MCF 10A (cell line): ENCODE measurements around the gene B4GALNT3. TPM values are rescaled to one million over a fixed set of nuclear protein-coding genes. Genes with fewer than 3 reads are reported as not detected.

Experiments
- BruUV-seq: library from RNA; stranded (reverse); fragments of 400-500 nt; replicated peaks from 2 replicates; lab custom pipeline; 2021; lab: Mats Ljungman, UMichigan
- CTCF ChIA-PET: fragments of 300-600 bp; sonication (Branson Sonifier 250); formaldehyde crosslinking; extraction: SDS; loops from one replicate; lab custom pipeline; 2021; ENCODE audit warnings: antibody characterized with exemption, inconsistent platforms; lab: Yijun Ruan, JAX
- POLR2A ChIA-PET: fragments of 300-600, 350-650 bp; sonication (Branson Sonifier 250); formaldehyde crosslinking; extraction: SDS; loops from one replicate; lab custom pipeline; 2020; ENCODE audit warnings: antibody characterized with exemption, inconsistent platforms; lab: Yijun Ruan, JAX
- DNase-seq: peaks from one replicate; pipeline ENCODE4 v3.0.0-alpha.2; 2018; ENCODE audit not compliant: unreplicated experiment
- H3K27ac Mint-ChIP-seq: one replicate; pipeline ENCODE4 v1.8.0; 2022; ENCODE audit warnings: mild to moderate bottlenecking, low read depth, mixed read lengths; ENCODE audit not compliant: unreplicated experiment
- H3K27me3 Mint-ChIP-seq: one replicate; pipeline ENCODE4 v1.8.0; 2022; ENCODE audit warnings: mixed read lengths; ENCODE audit not compliant: insufficient read depth, unreplicated experiment
- H3K36me3 Mint-ChIP-seq: one replicate; pipeline ENCODE4 v1.8.0; 2022; ENCODE audit warnings: mild to moderate bottlenecking, moderate library complexity, mixed read lengths; ENCODE audit not compliant: insufficient read depth, unreplicated experiment
- H3K4me1 Mint-ChIP-seq: one replicate; pipeline ENCODE4 v1.8.0; 2022; ENCODE audit warnings: mixed read lengths; ENCODE audit not compliant: insufficient read depth, unreplicated experiment
- H3K4me3 Mint-ChIP-seq: one replicate; pipeline ENCODE4 v1.8.0; 2022; ENCODE audit warnings: mild to moderate bottlenecking, moderate library complexity, mixed read lengths; ENCODE audit not compliant: unreplicated experiment
- H3K9me3 Mint-ChIP-seq: one replicate; pipeline ENCODE4 v1.8.0; 2022; ENCODE audit warnings: mixed read lengths; ENCODE audit not compliant: unreplicated experiment
- intact Hi-C: fragments of 100-400 bp; cut with micrococcal nuclease; formaldehyde crosslinking; loops from 2 replicates; pipeline ENCODE4 v1.14.1; 2022
- total RNA-seq: library from RNA; stranded (reverse); gene quantifications from 2 replicates; pipeline ENCODE4 v1.2.3, GENCODE V29; 2022
- TF ChIP-seq, protein P1 (sequence below): fragments of 200-600 bp; IDR thresholded peaks from one replicate; pipeline ENCODE4 v1.8.0; 2022; ENCODE audit warnings: antibody characterized with exemption, mild to moderate bottlenecking; ENCODE audit not compliant: unreplicated experiment

Gene B4GALNT3
- total RNA-seq, 1 experiment from 2014 or later: 0.68 TPM

DNA sequence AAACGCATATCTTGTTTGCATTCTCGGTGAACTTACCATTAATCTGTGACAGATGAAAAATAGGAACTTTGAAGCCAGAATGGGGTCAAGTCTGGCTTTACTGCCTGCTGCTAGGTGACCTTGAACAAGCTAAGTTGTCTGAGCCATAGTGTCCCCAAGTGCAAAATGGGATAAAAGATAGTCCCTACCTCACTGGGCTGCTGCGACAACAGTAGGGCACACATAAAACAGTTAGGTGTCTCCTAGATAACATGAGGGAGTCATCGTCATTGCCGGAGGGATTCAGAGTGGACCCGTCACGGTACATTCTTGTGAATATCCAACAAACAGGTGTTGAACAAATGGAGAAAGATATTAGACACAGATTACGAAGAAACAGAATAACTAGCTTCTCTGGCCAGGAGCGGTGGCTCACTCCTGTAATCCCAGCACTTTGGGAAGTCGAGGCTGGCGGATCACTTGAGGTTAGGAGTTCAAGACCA lies 132.3 kb downstream of the B4GALNT3 start:
- H3K27me3 Mint-ChIP-seq: no peaks in the 10 kb centered on the region
- intact Hi-C loops: no loop called here
- no peaks in the 10 kb centered on the region for H3K9me3 Mint-ChIP-seq
- H3K36me3 Mint-ChIP-seq: no peaks in the 10 kb centered on the region
- no TSS peak for BruUV-seq
- TF ChIP-seq, protein P1, sequence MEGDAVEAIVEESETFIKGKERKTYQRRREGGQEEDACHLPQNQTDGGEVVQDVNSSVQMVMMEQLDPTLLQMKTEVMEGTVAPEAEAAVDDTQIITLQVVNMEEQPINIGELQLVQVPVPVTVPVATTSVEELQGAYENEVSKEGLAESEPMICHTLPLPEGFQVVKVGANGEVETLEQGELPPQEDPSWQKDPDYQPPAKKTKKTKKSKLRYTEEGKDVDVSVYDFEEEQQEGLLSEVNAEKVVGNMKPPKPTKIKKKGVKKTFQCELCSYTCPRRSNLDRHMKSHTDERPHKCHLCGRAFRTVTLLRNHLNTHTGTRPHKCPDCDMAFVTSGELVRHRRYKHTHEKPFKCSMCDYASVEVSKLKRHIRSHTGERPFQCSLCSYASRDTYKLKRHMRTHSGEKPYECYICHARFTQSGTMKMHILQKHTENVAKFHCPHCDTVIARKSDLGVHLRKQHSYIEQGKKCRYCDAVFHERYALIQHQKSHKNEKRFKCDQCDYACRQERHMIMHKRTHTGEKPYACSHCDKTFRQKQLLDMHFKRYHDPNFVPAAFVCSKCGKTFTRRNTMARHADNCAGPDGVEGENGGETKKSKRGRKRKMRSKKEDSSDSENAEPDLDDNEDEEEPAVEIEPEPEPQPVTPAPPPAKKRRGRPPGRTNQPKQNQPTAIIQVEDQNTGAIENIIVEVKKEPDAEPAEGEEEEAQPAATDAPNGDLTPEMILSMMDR: no peak
- ChIA-PET POLR2A (no interaction called here), CTCF (interaction anchor here (0.7 to 1.1 kb wide), 2 partner anchors 17 to 404 kb away, joined by 3 read pairs; no protein-coding TSS in a partner anchor)
- no peak for DNase-seq
- no peak overlapping the region for H3K27ac Mint-ChIP-seq
- no peak overlapping the region for H3K4me3 Mint-ChIP-seq
- peaks cover under 1% of the 10 kb centered on the region for H3K4me1 Mint-ChIP-seq

DNA sequence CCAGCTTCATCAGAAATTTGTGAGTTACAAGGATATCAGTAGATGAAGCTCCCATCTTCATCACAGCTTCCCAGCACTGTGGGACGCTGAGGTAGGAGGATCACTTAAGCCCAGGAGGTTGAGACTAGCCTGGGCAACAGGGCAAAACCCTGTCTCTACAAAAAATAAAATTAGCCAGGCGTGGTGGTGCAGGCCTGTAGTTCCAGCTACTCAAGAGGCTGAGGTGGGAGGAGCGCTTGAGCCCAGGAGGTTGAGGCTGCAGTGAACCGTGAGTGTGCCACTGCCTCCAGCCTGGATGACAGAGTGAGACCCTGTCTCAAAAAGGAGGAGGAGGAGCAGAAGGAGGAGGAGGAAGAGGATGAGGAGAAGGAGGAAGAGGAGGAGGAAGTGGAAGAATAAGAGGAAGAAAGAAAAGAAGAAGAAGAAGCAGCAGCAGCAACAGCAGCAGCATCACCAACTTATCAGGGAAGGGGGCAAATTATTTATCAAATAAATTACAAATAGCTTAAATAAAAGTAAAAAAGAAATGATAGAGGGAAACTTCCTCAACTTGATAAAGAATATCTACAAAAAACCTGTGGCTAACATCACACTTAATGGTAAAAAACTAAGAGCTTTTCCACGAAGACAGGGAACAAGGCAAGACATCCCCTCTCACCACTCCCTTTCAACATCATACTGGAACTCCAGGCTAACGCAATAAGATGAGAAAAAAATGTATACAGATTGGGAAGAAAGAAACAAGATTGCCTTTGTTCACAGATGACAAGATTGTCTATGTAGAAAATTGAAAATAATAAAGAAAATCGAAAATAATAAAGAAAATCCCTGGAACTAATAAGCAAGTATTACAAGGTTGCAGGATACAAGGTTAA lies 133.9 kb downstream of the B4GALNT3 start:
- no peaks in the 10 kb centered on the region for H3K36me3 Mint-ChIP-seq
- DNase-seq: no peak
- ChIA-PET POLR2A (no interaction called here), CTCF (no interaction called here)
- no peak overlapping the region for H3K4me3 Mint-ChIP-seq
- intact Hi-C loops: no loop called here
- TF ChIP-seq, protein P1: no peak
- H3K4me1 Mint-ChIP-seq: peaks cover 16% of the 10 kb centered on the region
- no peaks in the 10 kb centered on the region for H3K27me3 Mint-ChIP-seq
- no peak overlapping the region for H3K27ac Mint-ChIP-seq
- no peaks in the 10 kb centered on the region for H3K9me3 Mint-ChIP-seq
- BruUV-seq: no TSS peak

DNA sequence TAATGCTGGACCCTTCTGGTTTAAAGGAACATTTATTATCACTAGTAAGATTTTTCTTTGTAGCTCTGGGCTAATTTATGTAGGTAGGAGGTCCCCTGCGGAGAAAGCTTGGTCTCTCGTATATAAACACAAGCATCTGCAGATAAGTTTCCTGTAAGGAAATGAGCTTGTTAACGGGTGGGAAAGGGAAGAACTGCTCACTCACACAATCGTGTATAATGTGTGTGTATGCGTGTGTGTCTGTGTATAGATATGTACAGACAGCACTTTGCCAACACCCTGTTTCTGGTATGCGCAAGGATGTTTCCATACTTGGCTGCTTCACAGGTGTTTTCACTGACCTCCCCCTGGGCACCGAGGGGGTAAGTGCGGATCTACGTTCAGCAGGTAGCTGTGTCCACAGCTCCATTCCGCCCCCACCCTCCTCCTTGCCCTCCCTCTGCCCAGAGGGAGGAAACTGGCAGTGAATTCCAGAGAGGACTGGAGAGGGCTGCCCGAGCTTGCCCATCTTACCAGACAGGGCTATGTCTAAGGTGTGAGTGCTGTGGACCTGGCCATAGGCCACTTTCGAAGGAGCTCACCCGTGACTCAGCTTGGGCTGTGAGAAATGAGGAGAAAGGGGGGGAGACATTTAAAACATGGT lies 138.3 kb downstream of the B4GALNT3 start:
- ChIA-PET CTCF (interaction anchor here (0.5 to 4.1 kb wide), 18 partner anchors 11 to 982 kb away, joined by 3 to 34 read pairs (median 4); partner anchors contain the start of gene WNK1), POLR2A (interaction anchor here (0.6 to 5.9 kb wide), 23 partner anchors 9 to 1007 kb away, joined by 3 to 72 read pairs (median 5); partner anchors contain the start of genes NINJ2 and WNK1)
- Mint-ChIP-seq H3K27me3 (no peaks in the 10 kb centered on the region), H3K27ac (peak overlapping the region; percentile 18), H3K4me1 (peaks cover 20% of the 10 kb centered on the region), H3K4me3 (peak overlapping the region; percentile 15), H3K9me3 (no peaks in the 10 kb centered on the region), H3K36me3 (no peaks in the 10 kb centered on the region)
- BruUV-seq: no TSS peak
- TF ChIP-seq, protein P1: no peak
- peak; percentile 92 for DNase-seq
- intact Hi-C loops: no loop called here

DNA sequence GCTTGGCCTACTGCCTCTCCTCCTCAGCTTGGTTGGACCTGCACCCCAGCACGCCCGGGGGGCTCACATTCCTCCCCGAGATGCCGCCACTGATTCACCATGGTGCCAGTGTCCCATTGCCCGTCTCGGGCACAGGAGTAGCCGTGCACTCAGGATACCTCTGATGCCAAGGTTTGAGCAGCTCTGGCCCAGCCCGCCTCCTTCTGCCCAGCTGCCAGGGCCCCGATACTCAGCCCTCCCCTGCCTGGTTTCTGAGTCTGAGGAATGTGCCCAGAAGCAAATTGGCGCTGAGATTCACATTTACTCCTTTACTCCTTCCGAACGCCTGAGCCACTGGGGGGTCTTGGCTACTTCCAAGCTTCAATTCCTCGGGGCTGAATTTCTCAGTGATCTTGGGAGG lies 140.0 kb downstream of the B4GALNT3 start:
- intact Hi-C loops: no loop called here
- no peaks in the 10 kb centered on the region for H3K27me3 Mint-ChIP-seq
- POLR2A ChIA-PET: interaction anchor here (0.6 to 5.9 kb wide), 4 partner anchors 33 to 175 kb away, joined by 3 to 72 read pairs (median 3); partner anchors contain the start of gene WNK1
- CTCF ChIA-PET: interaction anchor here (0.7 to 4.1 kb wide), 5 partner anchors 23 to 493 kb away, joined by 3 to 34 read pairs (median 4); partner anchors contain the start of gene WNK1
- H3K4me3 Mint-ChIP-seq: no peak overlapping the region
- no TSS peak for BruUV-seq
- TF ChIP-seq, protein P1: no peak
- H3K36me3 Mint-ChIP-seq: no peaks in the 10 kb centered on the region
- H3K9me3 Mint-ChIP-seq: no peaks in the 10 kb centered on the region
- DNase-seq: no peak
- H3K27ac Mint-ChIP-seq: no peak overlapping the region
- H3K4me1 Mint-ChIP-seq: peaks cover 20% of the 10 kb centered on the region
